HepG2 (cell line): Measurements from ENCODE around the gene LRP5. TPM values are rescaled to one million over a fixed set of nuclear protein-coding genes. Genes with fewer than 3 reads are reported as not detected.

Experiments
- ESRRA ChIP-seq: sonication (generic); formaldehyde crosslinking; IDR thresholded peaks from 2 replicates; pipeline ENCODE4 v1.5.1; 2020; ENCODE audit warnings: mild to moderate bottlenecking, low read depth, missing genetic modification reagents
- FOXP1 ChIP-seq, 2 experiments: fragments of 450-650 bp in 1 of 2; IDR thresholded peaks; 2 replicates each; pipeline ENCODE4 v1.6.1; 2017 to 2018; ENCODE audit warnings: antibody characterized with exemption in 1 of 2
- JUNB ChIP-seq: sonication (generic); formaldehyde crosslinking; IDR thresholded peaks from 2 replicates; pipeline ENCODE4 v1.8.0; 2022; ENCODE audit warnings: missing genetic modification reagents, mild to moderate bottlenecking, borderline replicate concordance
- MBNL3 ChIP-seq: fragments of 250-450 bp; sonication (Bioruptor Pico); conservative IDR thresholded peaks from 2 replicates; pipeline ENCODE4 v1.8.0; 2022; ENCODE audit warnings: mild to moderate bottlenecking, inconsistent platforms
- MIER2 ChIP-seq: IDR thresholded peaks from 2 replicates; pipeline ENCODE4 v1.6.1; 2016; ENCODE audit warnings: missing biosample characterization, missing genetic modification reagents
- MTA1 ChIP-seq: sonication (generic); formaldehyde crosslinking; IDR thresholded peaks from 2 replicates; pipeline ENCODE4 v1.4.0; 2020; ENCODE audit warnings: missing genetic modification reagents, mild to moderate bottlenecking, borderline replicate concordance
- NR2C2 ChIP-seq: sonication (generic); formaldehyde crosslinking; IDR thresholded peaks from 2 replicates; pipeline ENCODE4 v1.4.0; 2020; ENCODE audit warnings: missing genetic modification reagents, mild to moderate bottlenecking, moderate library complexity, borderline replicate concordance
- RARA ChIP-seq: IDR thresholded peaks from 2 replicates; pipeline ENCODE4 v1.6.1; 2016; ENCODE audit warnings: missing genetic modification reagents, missing compliant biosample characterization
- SETDB1 ChIP-seq: sonication (generic); formaldehyde crosslinking; IDR thresholded peaks from 2 replicates; pipeline ENCODE4 v1.5.1; 2020; ENCODE audit warnings: missing genetic modification reagents, mild to moderate bottlenecking, borderline replicate concordance
- ZFX ChIP-seq: sonication (generic); formaldehyde crosslinking; IDR thresholded peaks from 2 replicates; pipeline ENCODE4 v1.4.0; 2020; ENCODE audit warnings: mild to moderate bottlenecking, low read depth, missing genetic modification reagents, moderate library complexity
- ZNF562 ChIP-seq: sonication (generic); formaldehyde crosslinking; IDR thresholded peaks from 2 replicates; pipeline ENCODE4 v1.8.0; 2022; ENCODE audit warnings: missing genetic modification reagents, borderline replicate concordance
- ZNF75D ChIP-seq: sonication (generic); formaldehyde crosslinking; IDR thresholded peaks from 2 replicates; pipeline ENCODE4 v1.8.1; 2023; ENCODE audit warnings: missing genetic modification reagents, mild to moderate bottlenecking, borderline replicate concordance
- polyA plus RNA-seq, 8 experiments: library from polyadenylated mRNA; depleted of rRNA in 3 of 8; stranded (reverse) in 7 of 8; unstranded in 1 of 8; fragments of >200 nt; fragmentation: Illumina TruSeq in 4 of 8; extraction: Trizol in 4 of 8; gene quantifications; 2 replicates each; pipeline versions ENCODE4 v1.2.1 to v1.2.3, GENCODE V29; 2011 to 2016; ENCODE audit warnings: low read depth in 4 of 8, missing spikeins in 1 of 8, mixed read lengths in 1 of 8; ENCODE audit not compliant: insufficient read depth in 1 of 8
- total RNA-seq, 5 experiments: library from RNA; depleted of rRNA; stranded (reverse); fragments of >200 nt; fragmentation: Illumina TruSeq; extraction: Trizol; gene quantifications; 2 replicates each; pipeline ENCODE4 v1.2.3, GENCODE V29; 2016; ENCODE audit warnings: low read depth in 1 of 5
- TF ChIP-seq, protein P1 (sequence below): sonication (generic); formaldehyde crosslinking; IDR thresholded peaks from 2 replicates; pipeline ENCODE4 v1.5.1; 2020; ENCODE audit warnings: mild to moderate bottlenecking, missing genetic modification reagents, moderate library complexity
- TF ChIP-seq, protein P2 (sequence below): IDR thresholded peaks from 2 replicates; pipeline ENCODE4 v1.6.1; 2012; ENCODE audit warnings: low read depth, low read length, improper control_type of control experiment
- TF ChIP-seq, protein P3 (sequence below): sonication (generic); formaldehyde crosslinking; IDR thresholded peaks from 2 replicates; pipeline ENCODE4 v1.9.0; 2021; ENCODE audit warnings: missing genetic modification reagents, mild to moderate bottlenecking, borderline replicate concordance
- TF ChIP-seq, protein P4 (sequence below): sonication (generic); formaldehyde crosslinking; IDR thresholded peaks from 2 replicates; pipeline ENCODE4 v1.4.0; 2020; ENCODE audit warnings: mild to moderate bottlenecking, missing genetic modification reagents

The LRP5 gene
- total and polyA plus RNA-seq, 2 of the 13 experiments (the other 11 are each of a cell fraction or from before 2014, with no cell fraction given): 40.4 to 64.0 TPM

DNA sequence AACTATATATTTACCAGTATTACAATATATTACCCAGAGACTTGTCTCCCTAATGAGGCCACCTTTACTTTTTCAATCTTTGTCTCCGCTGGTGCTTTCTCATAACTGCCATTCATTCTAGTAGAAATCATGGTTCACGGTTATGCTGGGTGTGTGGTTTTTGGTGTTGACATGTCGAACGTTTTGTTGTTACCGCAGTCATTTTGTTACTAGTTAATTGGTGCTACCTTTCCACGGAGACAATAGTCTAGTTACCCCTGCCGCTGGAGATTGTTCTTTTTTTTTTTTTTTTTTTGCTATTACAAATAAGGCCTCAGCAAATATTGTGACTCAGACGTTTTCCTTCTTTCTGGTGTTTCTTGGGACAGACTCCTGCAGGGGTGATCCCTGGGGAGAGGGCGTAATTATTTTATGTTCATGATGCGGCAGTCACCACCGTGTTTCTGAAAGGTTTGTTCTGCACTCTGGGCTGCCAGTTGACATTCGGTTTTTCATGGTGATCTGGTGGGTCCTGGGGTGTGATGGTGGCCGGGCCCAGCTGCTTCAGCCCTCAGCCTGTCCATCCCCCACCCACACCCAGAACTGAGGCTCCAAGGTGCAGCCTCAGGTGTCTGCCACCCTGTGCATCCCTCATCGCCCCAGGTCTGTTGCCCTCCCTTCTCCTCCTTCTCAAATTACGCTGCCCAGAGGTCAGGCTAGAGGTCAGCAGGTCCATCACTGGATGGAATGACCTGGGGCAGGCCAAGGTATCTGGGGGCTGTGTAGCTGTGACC is 28.6 kb downstream of the LRP5 start (continued):
- TF ChIP-seq, protein P1, sequence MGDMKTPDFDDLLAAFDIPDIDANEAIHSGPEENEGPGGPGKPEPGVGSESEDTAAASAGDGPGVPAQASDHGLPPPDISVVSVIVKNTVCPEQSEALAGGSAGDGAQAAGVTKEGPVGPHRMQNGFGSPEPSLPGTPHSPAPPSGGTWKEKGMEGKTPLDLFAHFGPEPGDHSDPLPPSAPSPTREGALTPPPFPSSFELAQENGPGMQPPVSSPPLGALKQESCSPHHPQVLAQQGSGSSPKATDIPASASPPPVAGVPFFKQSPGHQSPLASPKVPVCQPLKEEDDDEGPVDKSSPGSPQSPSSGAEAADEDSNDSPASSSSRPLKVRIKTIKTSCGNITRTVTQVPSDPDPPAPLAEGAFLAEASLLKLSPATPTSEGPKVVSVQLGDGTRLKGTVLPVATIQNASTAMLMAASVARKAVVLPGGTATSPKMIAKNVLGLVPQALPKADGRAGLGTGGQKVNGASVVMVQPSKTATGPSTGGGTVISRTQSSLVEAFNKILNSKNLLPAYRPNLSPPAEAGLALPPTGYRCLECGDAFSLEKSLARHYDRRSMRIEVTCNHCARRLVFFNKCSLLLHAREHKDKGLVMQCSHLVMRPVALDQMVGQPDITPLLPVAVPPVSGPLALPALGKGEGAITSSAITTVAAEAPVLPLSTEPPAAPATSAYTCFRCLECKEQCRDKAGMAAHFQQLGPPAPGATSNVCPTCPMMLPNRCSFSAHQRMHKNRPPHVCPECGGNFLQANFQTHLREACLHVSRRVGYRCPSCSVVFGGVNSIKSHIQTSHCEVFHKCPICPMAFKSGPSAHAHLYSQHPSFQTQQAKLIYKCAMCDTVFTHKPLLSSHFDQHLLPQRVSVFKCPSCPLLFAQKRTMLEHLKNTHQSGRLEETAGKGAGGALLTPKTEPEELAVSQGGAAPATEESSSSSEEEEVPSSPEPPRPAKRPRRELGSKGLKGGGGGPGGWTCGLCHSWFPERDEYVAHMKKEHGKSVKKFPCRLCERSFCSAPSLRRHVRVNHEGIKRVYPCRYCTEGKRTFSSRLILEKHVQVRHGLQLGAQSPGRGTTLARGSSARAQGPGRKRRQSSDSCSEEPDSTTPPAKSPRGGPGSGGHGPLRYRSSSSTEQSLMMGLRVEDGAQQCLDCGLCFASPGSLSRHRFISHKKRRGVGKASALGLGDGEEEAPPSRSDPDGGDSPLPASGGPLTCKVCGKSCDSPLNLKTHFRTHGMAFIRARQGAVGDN: peak; percentile 71
- TF ChIP-seq JUNB (CRISPR knock-in tag) (no peak), MIER2 (CRISPR knock-in tag) (no peak), NR2C2 (CRISPR knock-in tag) (peak; percentile 55), ZNF562 (CRISPR knock-in tag) (no peak), RARA (CRISPR knock-in tag) (0 out of 2 replicates have a peak, but pooled peaks have one; percentile 9), SETDB1 (CRISPR knock-in tag) (no peak), MBNL3 (CRISPR knock-in tag) (no peak), ZFX (CRISPR knock-in tag) (0 out of 2 replicates have a peak, but pooled peaks have one; percentile 14), ZNF75D (CRISPR knock-in tag) (no peak), MTA1 (CRISPR knock-in tag) (peak; percentile 49; the same call in 1 of the 2 replicates), FOXP1 (IDR thresholded peaks at IDR 0.05) (no peak), FOXP1 (CRISPR knock-in tag; IDR thresholded peaks at IDR 0.05) (no peak), ESRRA (CRISPR knock-in tag) (peak; percentile 36; the same call in 1 of the 2 replicates)
- TF ChIP-seq, protein P2, sequence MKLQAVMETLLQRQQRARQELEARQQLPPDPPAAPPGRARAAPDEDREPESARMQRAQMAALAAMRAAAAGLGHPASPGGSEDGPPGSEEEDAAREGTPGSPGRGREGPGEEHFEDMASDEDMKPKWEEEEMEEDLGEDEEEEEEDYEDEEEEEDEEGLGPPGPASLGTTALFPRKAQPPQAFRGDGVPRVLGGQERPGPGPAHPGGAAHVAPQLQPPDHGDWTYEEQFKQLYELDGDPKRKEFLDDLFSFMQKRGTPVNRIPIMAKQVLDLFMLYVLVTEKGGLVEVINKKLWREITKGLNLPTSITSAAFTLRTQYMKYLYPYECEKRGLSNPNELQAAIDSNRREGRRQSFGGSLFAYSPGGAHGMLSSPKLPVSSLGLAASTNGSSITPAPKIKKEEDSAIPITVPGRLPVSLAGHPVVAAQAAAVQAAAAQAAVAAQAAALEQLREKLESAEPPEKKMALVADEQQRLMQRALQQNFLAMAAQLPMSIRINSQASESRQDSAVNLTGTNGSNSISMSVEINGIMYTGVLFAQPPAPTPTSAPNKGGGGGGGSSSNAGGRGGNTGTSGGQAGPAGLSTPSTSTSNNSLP: no peak
- TF ChIP-seq, protein P3, sequence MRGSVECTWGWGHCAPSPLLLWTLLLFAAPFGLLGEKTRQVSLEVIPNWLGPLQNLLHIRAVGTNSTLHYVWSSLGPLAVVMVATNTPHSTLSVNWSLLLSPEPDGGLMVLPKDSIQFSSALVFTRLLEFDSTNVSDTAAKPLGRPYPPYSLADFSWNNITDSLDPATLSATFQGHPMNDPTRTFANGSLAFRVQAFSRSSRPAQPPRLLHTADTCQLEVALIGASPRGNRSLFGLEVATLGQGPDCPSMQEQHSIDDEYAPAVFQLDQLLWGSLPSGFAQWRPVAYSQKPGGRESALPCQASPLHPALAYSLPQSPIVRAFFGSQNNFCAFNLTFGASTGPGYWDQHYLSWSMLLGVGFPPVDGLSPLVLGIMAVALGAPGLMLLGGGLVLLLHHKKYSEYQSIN (CRISPR knock-in tag): no peak
- TF ChIP-seq, protein P4, sequence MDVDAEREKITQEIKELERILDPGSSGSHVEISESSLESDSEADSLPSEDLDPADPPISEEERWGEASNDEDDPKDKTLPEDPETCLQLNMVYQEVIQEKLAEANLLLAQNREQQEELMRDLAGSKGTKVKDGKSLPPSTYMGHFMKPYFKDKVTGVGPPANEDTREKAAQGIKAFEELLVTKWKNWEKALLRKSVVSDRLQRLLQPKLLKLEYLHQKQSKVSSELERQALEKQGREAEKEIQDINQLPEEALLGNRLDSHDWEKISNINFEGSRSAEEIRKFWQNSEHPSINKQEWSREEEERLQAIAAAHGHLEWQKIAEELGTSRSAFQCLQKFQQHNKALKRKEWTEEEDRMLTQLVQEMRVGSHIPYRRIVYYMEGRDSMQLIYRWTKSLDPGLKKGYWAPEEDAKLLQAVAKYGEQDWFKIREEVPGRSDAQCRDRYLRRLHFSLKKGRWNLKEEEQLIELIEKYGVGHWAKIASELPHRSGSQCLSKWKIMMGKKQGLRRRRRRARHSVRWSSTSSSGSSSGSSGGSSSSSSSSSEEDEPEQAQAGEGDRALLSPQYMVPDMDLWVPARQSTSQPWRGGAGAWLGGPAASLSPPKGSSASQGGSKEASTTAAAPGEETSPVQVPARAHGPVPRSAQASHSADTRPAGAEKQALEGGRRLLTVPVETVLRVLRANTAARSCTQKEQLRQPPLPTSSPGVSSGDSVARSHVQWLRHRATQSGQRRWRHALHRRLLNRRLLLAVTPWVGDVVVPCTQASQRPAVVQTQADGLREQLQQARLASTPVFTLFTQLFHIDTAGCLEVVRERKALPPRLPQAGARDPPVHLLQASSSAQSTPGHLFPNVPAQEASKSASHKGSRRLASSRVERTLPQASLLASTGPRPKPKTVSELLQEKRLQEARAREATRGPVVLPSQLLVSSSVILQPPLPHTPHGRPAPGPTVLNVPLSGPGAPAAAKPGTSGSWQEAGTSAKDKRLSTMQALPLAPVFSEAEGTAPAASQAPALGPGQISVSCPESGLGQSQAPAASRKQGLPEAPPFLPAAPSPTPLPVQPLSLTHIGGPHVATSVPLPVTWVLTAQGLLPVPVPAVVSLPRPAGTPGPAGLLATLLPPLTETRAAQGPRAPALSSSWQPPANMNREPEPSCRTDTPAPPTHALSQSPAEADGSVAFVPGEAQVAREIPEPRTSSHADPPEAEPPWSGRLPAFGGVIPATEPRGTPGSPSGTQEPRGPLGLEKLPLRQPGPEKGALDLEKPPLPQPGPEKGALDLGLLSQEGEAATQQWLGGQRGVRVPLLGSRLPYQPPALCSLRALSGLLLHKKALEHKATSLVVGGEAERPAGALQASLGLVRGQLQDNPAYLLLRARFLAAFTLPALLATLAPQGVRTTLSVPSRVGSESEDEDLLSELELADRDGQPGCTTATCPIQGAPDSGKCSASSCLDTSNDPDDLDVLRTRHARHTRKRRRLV: no peak
